Left ventricle myocardium superior (tissue), 1 donor: ENCODE results near the gene LHX4. TPM values are rescaled to one million over a fixed set of nuclear protein-coding genes. Genes with fewer than 3 reads are reported as not detected.

Experiments
- ATAC-seq: fragments of 200-7000 bp; cut with Tn5 transposase; one replicate; pipeline ENCODE4 v1.9.1; 2020; ENCODE audit warnings: mild to moderate bottlenecking, moderate library complexity
- DNase-seq: peaks from one replicate; pipeline ENCODE4 v3.0.0-alpha.2; 2020
- intact Hi-C: fragments of 100-400 bp; cut with micrococcal nuclease; formaldehyde crosslinking; loops from one replicate; pipeline ENCODE4 v1.11.0; 2022
- total RNA-seq: library from RNA; stranded (reverse); fragmentation: NEBNext Ultra II Directional; extraction: Animal tissue kit (Norgen Biotek cat#: 25700); gene quantifications from one replicate; pipeline ENCODE4 v1.2.1, GENCODE V29; 2021
- donor health status: DM: no; HTN: yes; CAD: no; lungs with severe emphysema.

The LHX4 gene
- total RNA-seq, 1 donor from 2014 or later = not detected

- ATAC-seq = peak; percentile 85
- DNase-seq = no peak
- intact Hi-C loops = no loop called here
Measured at GRCh38 chr1:180327089-180327488, 97.0 kb downstream of the LHX4 start.

Other genes with a start within 250 kb of the LHX4 start
- 111 TPM for gene QSOX1, start 75.4 kb upstream of the LHX4 start, total RNA-seq